DND-41 (cell line): ENCODE measurements around the gene CDYL.

Experiments
- ATAC-seq: fragments of 200-7000 bp; cut with Tn5 transposase; 3 replicates; pipeline ENCODE4 v1.9.1; 2021; ENCODE audit warnings: low read depth; ENCODE audit not compliant: insufficient read depth
- DNase-seq: peaks from one replicate; pipeline ENCODE4 v3.0.0-alpha.2; 2020
- H2AFZ ChIP-seq: 2 replicates; pipeline ENCODE4 v1.6.0; 2012; ENCODE audit warnings: low read depth, low read length
- H3K27ac ChIP-seq: 2 replicates; pipeline ENCODE4 v1.5.1; 2012; ENCODE audit warnings: low read length, inconsistent platforms
- H3K27me3 ChIP-seq: fragments of 200-600 bp; sonication (generic); 2 replicates; pipeline ENCODE4 v1.6.0; 2012; ENCODE audit warnings: low read length, mild to moderate bottlenecking, inconsistent platforms; ENCODE audit not compliant: insufficient read depth, poor library complexity
- H3K36me3 ChIP-seq: 2 replicates; pipeline ENCODE4 v1.5.1; 2012; ENCODE audit warnings: low read length, inconsistent platforms; ENCODE audit not compliant: insufficient read depth
- H3K4me1 ChIP-seq: 2 replicates; pipeline ENCODE4 v1.5.1; 2012; ENCODE audit warnings: mild to moderate bottlenecking, low read length; ENCODE audit not compliant: insufficient read depth
- H3K4me2 ChIP-seq: 2 replicates; pipeline ENCODE4 v1.6.0; 2012; ENCODE audit warnings: mild to moderate bottlenecking, moderate library complexity, low read length, inconsistent platforms; ENCODE audit not compliant: insufficient read depth
- H3K4me3 ChIP-seq, 2 experiments: fragments of 200-600 bp in 1 of 2; shearing (Covaris generic) in 1 of 2; 2 replicates each; pipeline ENCODE4 v1.5.1; 2012 to 2016; ENCODE audit warnings: inconsistent platforms in 2 of 2, low read length in 2 of 2, mild to moderate bottlenecking in 2 of 2, low read depth in 1 of 2, moderate library complexity in 1 of 2
- H3K79me2 ChIP-seq: 2 replicates; pipeline ENCODE4 v1.6.0; 2012; ENCODE audit warnings: low read length, inconsistent platforms; ENCODE audit not compliant: insufficient read depth
- H3K9ac ChIP-seq: 2 replicates; pipeline ENCODE4 v1.6.0; 2012; ENCODE audit warnings: low read depth, mild to moderate bottlenecking, inconsistent platforms, low read length, moderate library complexity
- H3K9me3 ChIP-seq: 2 replicates; pipeline ENCODE4 v1.5.1; 2012; ENCODE audit warnings: low read length, moderate library complexity, mild to moderate bottlenecking, inconsistent platforms; ENCODE audit not compliant: insufficient read depth, severe bottlenecking
- H4K20me1 ChIP-seq: 2 replicates; pipeline ENCODE4 v1.6.0; 2012; ENCODE audit warnings: low read length; ENCODE audit not compliant: insufficient read depth
- EZH2 ChIP-seq: IDR thresholded peaks from 3 replicates; pipeline ENCODE4 v1.6.1; 2012; ENCODE audit warnings: borderline replicate concordance, low read depth, mild to moderate bottlenecking, moderate library complexity, low read length, inconsistent platforms; ENCODE audit not compliant: severe bottlenecking
- TF ChIP-seq, protein P1 (sequence below): IDR thresholded peaks from 2 replicates; pipeline ENCODE4 v1.5.1; 2012; ENCODE audit warnings: borderline replicate concordance, low read length, moderate library complexity, mild to moderate bottlenecking; ENCODE audit not compliant: poor library complexity, severe bottlenecking; ENCODE audit errors: extremely low read depth

Gene CDYL

DNA sequence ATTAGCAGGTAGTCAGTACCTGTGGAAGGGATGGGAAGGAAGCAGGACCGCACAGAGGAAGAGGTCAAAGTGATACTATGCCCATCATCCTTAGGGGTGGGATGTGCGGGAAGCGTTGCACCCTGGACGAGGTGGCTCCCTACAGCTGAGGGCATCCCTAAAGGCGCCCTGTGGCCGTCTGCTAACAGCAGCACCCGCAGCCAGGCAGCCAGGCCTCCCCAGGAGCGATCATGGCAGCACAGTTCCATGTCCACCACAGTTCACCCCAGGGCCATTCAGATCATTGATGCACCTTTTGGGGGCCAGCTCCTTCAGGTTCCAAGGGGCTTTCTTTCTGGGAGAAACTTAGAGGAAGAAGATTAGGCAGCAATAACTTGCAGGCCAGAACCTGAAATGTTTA, 168.1 kb downstream of the CDYL start:
- H4K20me1 ChIP-seq: peaks cover 2% of the 10 kb centered on the region; the same call in 1 of the 2 replicates
- H3K4me1 ChIP-seq: no peaks in the 10 kb centered on the region
- no peak overlapping the region for H3K4me2 ChIP-seq
- no peaks in the 10 kb centered on the region for H3K79me2 ChIP-seq
- TF ChIP-seq, protein P1, sequence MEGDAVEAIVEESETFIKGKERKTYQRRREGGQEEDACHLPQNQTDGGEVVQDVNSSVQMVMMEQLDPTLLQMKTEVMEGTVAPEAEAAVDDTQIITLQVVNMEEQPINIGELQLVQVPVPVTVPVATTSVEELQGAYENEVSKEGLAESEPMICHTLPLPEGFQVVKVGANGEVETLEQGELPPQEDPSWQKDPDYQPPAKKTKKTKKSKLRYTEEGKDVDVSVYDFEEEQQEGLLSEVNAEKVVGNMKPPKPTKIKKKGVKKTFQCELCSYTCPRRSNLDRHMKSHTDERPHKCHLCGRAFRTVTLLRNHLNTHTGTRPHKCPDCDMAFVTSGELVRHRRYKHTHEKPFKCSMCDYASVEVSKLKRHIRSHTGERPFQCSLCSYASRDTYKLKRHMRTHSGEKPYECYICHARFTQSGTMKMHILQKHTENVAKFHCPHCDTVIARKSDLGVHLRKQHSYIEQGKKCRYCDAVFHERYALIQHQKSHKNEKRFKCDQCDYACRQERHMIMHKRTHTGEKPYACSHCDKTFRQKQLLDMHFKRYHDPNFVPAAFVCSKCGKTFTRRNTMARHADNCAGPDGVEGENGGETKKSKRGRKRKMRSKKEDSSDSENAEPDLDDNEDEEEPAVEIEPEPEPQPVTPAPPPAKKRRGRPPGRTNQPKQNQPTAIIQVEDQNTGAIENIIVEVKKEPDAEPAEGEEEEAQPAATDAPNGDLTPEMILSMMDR: no peak
- no peak for TF ChIP-seq EZH2
- H3K9me3 ChIP-seq: no peaks in the 10 kb centered on the region
- no peak overlapping the region for H2AFZ ChIP-seq
- no peak overlapping the region for H3K27ac ChIP-seq
- H3K4me3 ChIP-seq: no peak overlapping the region
- ATAC-seq: no peak
- no peaks in the 10 kb centered on the region for H3K36me3 ChIP-seq
- no peak overlapping the region for H3K9ac ChIP-seq
- H3K27me3 ChIP-seq: no peaks in the 10 kb centered on the region
- DNase-seq: no peak

DNA sequence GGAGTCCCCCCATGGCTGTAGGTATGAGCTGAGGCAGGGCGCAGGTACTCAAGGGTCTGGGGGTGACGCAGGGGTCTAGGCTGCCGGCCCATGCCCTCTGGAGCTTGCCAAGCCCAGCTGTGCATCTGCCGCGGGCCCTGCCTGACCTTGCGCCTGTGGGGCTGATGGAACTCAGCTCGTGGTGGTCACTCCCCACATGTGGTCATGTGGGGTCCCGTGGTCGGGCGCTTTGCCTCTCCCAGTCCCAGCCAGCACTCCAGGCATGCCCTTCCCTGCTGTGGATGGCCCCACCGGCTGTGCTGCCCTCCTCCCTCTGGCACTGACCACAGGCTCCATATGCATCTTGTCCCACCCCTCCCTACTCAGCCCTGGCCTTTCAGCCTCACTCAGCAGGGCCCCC, 170.3 kb downstream of the CDYL start:
- H3K79me2 ChIP-seq: no peaks in the 10 kb centered on the region
- H3K36me3 ChIP-seq: no peaks in the 10 kb centered on the region
- H4K20me1 ChIP-seq: peaks cover 2% of the 10 kb centered on the region; the same call in 1 of the 2 replicates
- no peak overlapping the region for H3K4me3 ChIP-seq
- no peaks in the 10 kb centered on the region for H3K9me3 ChIP-seq
- no peak overlapping the region for H3K9ac ChIP-seq
- H3K4me1 ChIP-seq: no peaks in the 10 kb centered on the region
- ATAC-seq (no peak), DNase-seq (no peak)
- H3K4me2 ChIP-seq: no peak overlapping the region
- no peak overlapping the region for H3K27ac ChIP-seq
- TF ChIP-seq EZH2: no peak
- TF ChIP-seq, protein P1: no peak
- H3K27me3 ChIP-seq: no peaks in the 10 kb centered on the region
- H2AFZ ChIP-seq: no peak overlapping the region

DNA sequence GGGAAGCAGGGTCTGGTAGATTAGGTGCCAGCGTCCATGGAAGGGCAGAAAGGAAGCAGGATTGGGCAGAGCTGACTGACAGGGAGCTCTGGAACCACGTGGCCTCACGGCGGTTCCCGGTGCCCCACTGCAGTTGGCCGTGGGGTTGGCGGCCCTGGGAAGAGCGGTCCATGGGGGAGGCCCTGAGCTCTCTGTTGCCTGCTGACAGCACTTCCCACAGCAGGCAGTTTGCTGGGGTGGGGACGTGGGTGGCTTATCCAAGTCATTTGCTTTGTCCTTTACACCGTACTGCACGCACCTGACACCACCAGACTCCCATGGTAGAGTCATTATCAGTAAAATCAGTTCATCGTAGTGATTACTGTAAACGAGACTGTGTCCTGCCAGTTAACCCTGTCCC, 171.5 kb downstream of the CDYL start:
- H3K9ac ChIP-seq: no peak overlapping the region
- H3K9me3 ChIP-seq: no peaks in the 10 kb centered on the region
- H3K79me2 ChIP-seq: no peaks in the 10 kb centered on the region
- peaks cover 2% of the 10 kb centered on the region; the same call in 1 of the 2 replicates for H4K20me1 ChIP-seq
- H3K4me3 ChIP-seq: no peak overlapping the region
- no peak overlapping the region for H3K4me2 ChIP-seq
- H3K27me3 ChIP-seq: no peaks in the 10 kb centered on the region
- ATAC-seq (no peak), DNase-seq (no peak)
- no peak overlapping the region for H3K27ac ChIP-seq
- TF ChIP-seq, protein P1: no peak
- no peak for TF ChIP-seq EZH2
- H3K4me1 ChIP-seq: no peaks in the 10 kb centered on the region
- no peaks in the 10 kb centered on the region for H3K36me3 ChIP-seq
- H2AFZ ChIP-seq: no peak overlapping the region

DNA sequence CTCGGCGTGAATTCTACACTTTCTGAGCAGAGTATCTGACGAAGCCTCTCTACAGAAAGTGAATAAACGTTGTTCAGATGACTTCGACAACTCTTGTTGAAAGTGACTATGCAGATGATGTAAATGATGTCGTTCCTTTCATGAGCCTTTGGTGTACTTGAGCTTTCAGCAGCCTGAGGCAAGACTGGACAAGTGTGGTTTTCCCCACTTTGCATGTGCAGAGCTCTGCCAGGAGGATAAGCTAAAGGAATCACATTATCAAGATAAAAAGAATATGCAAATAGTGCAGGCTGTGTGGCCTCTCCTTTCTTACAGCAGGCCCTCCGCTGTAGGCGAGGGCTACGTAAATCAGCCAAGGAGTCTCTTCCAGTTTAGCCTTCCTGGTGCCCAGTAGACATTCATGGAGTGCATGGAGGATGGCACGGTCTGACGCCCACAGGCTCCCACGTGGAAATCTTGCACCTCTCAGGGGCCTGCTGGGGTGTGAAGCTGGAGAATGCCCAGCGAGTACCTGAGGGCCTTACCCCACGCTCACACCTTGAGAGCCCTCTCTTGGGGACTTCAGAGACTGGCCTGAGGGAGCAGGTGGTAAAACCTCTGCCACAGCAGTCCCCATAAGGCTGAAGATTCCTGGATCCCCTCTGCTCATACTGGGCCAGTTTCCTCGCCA, 172.7 kb downstream of the CDYL start:
- TF ChIP-seq, protein P1: no peak
- no peak for TF ChIP-seq EZH2
- H4K20me1 ChIP-seq: peaks cover 2% of the 10 kb centered on the region; the same call in 1 of the 2 replicates

More for the DNA sequence above, 172.7 kb downstream of the CDYL start:
- no peaks in the 10 kb centered on the region for H3K36me3 ChIP-seq
- no peaks in the 10 kb centered on the region for H3K27me3 ChIP-seq
- no peak overlapping the region for H3K4me3 ChIP-seq
- H3K4me1 ChIP-seq: no peaks in the 10 kb centered on the region
- no peak overlapping the region for H2AFZ ChIP-seq
- no peaks in the 10 kb centered on the region for H3K79me2 ChIP-seq
- H3K27ac ChIP-seq: no peak overlapping the region
- no peak for DNase-seq
- H3K4me2 ChIP-seq: no peak overlapping the region
- ATAC-seq: no peak
- no peak overlapping the region for H3K9ac ChIP-seq
- no peaks in the 10 kb centered on the region for H3K9me3 ChIP-seq
